Coronary artery (tissue), 2 donors: ENCODE data around the gene SEZ6.

Experiments used
- DNase-seq: peaks from one replicate; pipeline ENCODE4 v3.0.0-alpha.2; 2017; ENCODE audit warnings: low spot score
- H3K27ac ChIP-seq, 2 donors: fragments of 200-600 bp; sonication (generic); one replicate each; pipeline ENCODE4 v1.5.1; 2016 to 2019
- H3K4me3 ChIP-seq: fragments of 200-600 bp; sonication (generic); 2 replicates; pipeline ENCODE4 v1.5.1; 2016; ENCODE audit warnings: mild to moderate bottlenecking, moderate library complexity
- CTCF ChIP-seq: fragments of 200-600 bp; sonication (generic); IDR thresholded peaks from one replicate; pipeline ENCODE4 v1.5.1; 2019; ENCODE audit warnings: antibody characterized with exemption

SEZ6 gene

DNA sequence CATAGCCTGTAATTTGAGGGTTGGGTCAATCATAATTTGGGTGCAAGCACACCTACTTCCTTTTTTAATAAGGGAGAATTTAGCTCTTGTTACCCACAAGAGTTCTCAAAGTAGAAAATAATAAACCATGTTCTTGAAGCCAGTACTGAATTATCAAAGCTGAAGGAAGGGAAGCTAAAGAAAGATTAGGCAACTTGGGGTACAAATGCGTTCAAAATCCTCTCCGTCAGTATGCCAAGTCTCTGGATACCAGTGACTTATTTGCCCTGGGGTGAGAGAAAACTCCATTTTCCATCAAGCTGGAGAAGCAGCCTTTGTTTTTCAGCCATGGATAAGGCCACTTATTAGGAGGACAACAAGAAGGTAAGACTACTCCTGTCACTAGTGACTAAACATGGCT is 79.5 kb downstream of the SEZ6 start:
- no peak for DNase-seq
- H3K4me3 ChIP-seq, result no peak overlapping the region
- TF ChIP-seq CTCF, result no peak
- peak overlapping the region in 1 of 2 donors; percentile 46 for H3K27ac ChIP-seq

- DNase-seq, result no peak
- TF ChIP-seq CTCF, result no peak
- Histone ChIP-seq H3K4me3 (no peak overlapping the region), H3K27ac (peak overlapping the region in 1 of 2 donors; percentile 30)
Observed at GRCh38 chr17:28925912-28926365, 79.9 kb downstream of the SEZ6 start.

DNA sequence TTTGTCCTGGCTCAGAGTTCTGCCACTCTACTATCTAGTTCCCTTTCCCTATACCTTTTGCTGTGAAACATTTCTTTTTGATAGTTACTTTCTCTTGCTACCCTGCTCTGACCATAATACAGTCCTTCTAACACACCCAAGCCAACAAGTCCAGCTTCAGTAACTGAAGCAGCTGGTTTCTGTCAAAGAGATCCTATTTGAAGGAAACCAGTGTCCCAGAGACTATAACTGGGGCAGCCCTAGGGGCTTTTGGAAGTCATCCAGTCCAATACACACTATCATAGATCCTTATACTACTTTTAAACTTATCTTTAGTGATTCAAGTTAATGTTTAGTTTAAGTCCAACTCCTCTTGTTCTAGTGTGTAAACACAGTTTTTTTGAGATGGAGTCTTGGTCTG is 85.6 kb downstream of the SEZ6 start:
- no peak for TF ChIP-seq CTCF
- no peak overlapping the region for H3K27ac ChIP-seq
- no peak for DNase-seq
- no peak overlapping the region for H3K4me3 ChIP-seq

- no peak for DNase-seq
- H3K4me3 ChIP-seq, result no peak overlapping the region
- TF ChIP-seq CTCF, result no peak
- no peak overlapping the region for H3K27ac ChIP-seq
Observed at GRCh38 chr17:28918295-28918694, 87.5 kb downstream of the SEZ6 start.

DNA sequence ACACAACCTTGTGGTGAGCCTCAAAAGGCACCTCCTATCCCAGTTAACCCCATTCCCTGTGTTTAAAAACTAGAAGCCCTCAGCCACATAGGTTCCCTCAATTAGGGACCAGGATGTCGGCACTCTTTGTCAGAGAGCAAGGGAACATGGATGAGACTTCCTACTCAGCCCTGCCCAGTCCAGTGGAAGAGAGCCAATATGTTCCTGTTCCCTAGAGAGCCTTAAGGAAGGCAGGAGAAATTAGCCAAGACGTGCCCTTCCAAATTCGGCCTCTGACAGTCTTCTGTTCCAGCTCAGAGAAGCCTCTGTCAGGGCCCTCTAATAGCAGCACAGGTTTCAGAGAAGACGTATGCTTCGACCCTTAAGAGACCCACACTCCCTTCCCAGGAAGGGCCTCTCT is 88.4 kb downstream of the SEZ6 start:
- Histone ChIP-seq H3K4me3 (no peak overlapping the region), H3K27ac (no peak overlapping the region)
- TF ChIP-seq CTCF, result no peak
- no peak for DNase-seq

GRCh38 chr17:28917029-28917428 is 88.8 kb downstream of the SEZ6 start:
- TF ChIP-seq CTCF, result no peak
- Histone ChIP-seq H3K4me3 (no peak overlapping the region), H3K27ac (no peak overlapping the region)
- no peak for DNase-seq

GRCh38 chr17:28916302-28916934 is 89.4 kb downstream of the SEZ6 start:
- no peak overlapping the region for H3K27ac ChIP-seq
- TF ChIP-seq CTCF, result no peak
- no peak overlapping the region for H3K4me3 ChIP-seq
- no peak for DNase-seq
